HG03469 (cell line): ENCODE data around the gene TST.

Source experiments
- ATAC-seq: cut with Tn5 transposase; IDR thresholded peaks from one replicate; pipeline ENCODE4 v1.9.1; 2021; ENCODE audit warnings: mild to moderate bottlenecking, moderate library complexity, moderate number of reproducible peaks; ENCODE audit not compliant: unreplicated experiment

Gene TST

GRCh38 chr22:36988075-36988832, 31.0 kb downstream of the TST start:
- ATAC-seq, result no peak

GRCh38 chr22:36986242-36986821, 32.9 kb downstream of the TST start:
- no peak for ATAC-seq

GRCh38 chr22:36985211-36985889, 33.9 kb downstream of the TST start:
- ATAC-seq, result no peak

- ATAC-seq, result no peak
Measured at GRCh38 chr22:36982136-36982535, 37.1 kb downstream of the TST start.

GRCh38 chr22:36981247-36981775, 37.9 kb downstream of the TST start:
- ATAC-seq, result no peak

- ATAC-seq, result no peak
Measured at GRCh38 chr22:36979016-36979910, 40.0 kb downstream of the TST start.

- ATAC-seq, result no peak
Measured at GRCh38 chr22:36977947-36978660, 41.1 kb downstream of the TST start.

- no peak for ATAC-seq
Measured at GRCh38 chr22:36977401-36977861, 41.8 kb downstream of the TST start.

GRCh38 chr22:36976606-36977005, 42.6 kb downstream of the TST start:
- ATAC-seq, result no peak

- no peak for ATAC-seq
Measured at GRCh38 chr22:36971341-36972125, 47.7 kb downstream of the TST start.

- ATAC-seq, result no peak
Measured at GRCh38 chr22:36968249-36968964, 50.8 kb downstream of the TST start.

- ATAC-seq, result no peak
Measured at GRCh38 chr22:36966851-36967540, 52.3 kb downstream of the TST start.

GRCh38 chr22:36965696-36966095, 53.6 kb downstream of the TST start:
- ATAC-seq, result no peak

- no peak for ATAC-seq
Measured at GRCh38 chr22:36964106-36964505, 55.1 kb downstream of the TST start.

- no peak for ATAC-seq
Measured at GRCh38 chr22:36963302-36963701, 55.9 kb downstream of the TST start.

- no peak for ATAC-seq
Measured at GRCh38 chr22:36961626-36962025, 57.6 kb downstream of the TST start.
